ENCODE data around the gene ABCG5. TPM values are rescaled to one million over a fixed set of nuclear protein-coding genes. Genes with fewer than 3 reads are reported as not detected.

The ABCG5 gene
- total and polyA plus RNA-seq, 2 of the 4 experiments (the other 2 are of a cell fraction), result not detected

GRCh38 chr2:43877782-43878464 is 39.3 kb upstream of the ABCG5 start:
- peak; percentile 56 for DNase-seq
- Histone ChIP-seq H4K91ac (ENCODE audit: insufficient read depth, low read depth, low read length) (no peak overlapping the region), H3K23ac (ENCODE audit: low read depth, low read length) (no peak overlapping the region), H4K5ac (ENCODE audit: low read depth, low read length) (no peak overlapping the region), H3K36me3 (ENCODE audit: control insufficient read depth, insufficient read depth, low read length) (no peaks in the 10 kb centered on the region), H3K4ac (ENCODE audit: low read depth, low read length) (no peak overlapping the region), H3K9me3 (ENCODE audit: control insufficient read depth, insufficient read depth, low read length) (no peaks in the 10 kb centered on the region), H3K4me2 (ENCODE audit: low read depth, low read length) (no peak overlapping the region), H3K14ac (replicated peaks; ENCODE audit: low read depth, low read length) (no peak overlapping the region), H3K4me3 (ENCODE audit: insufficient read depth, low read depth, low read length) (no peak overlapping the region), H3K9ac (ENCODE audit: low read depth, low read length) (no peak overlapping the region), H3K27me3 (ENCODE audit: control insufficient read depth, insufficient read depth, low read length) (peaks cover 24% of the 10 kb centered on the region), H4K20me1 (ENCODE audit: insufficient read depth, low read length) (no peaks in the 10 kb centered on the region), H3K4me1 (ENCODE audit: control insufficient read depth, insufficient read depth, low read length) (peaks cover 4% of the 10 kb centered on the region), H2AK9ac (replicated peaks; ENCODE audit: low read depth, low read length, poor library complexity) (no peak overlapping the region), H2BK15ac (ENCODE audit: low read depth, low read length) (no peak overlapping the region), H3K18ac (ENCODE audit: low read depth, low read length) (no peak overlapping the region), H3K27ac (ENCODE audit: insufficient read depth, low read length) (no peak overlapping the region), H4K8ac (ENCODE audit: low read depth in 2 of 2, low read length in 2 of 2) (no peak overlapping the region), H2AK5ac (ENCODE audit: low read depth, low read length) (no peak overlapping the region), H3K79me1 (ENCODE audit: low read depth in 1 of 2, low read length in 2 of 2) (no peaks in the 10 kb centered on the region), H2BK5ac (ENCODE audit: low read depth, low read length, poor library complexity, severe bottlenecking) (no peak overlapping the region), H2AFZ (replicated peaks; ENCODE audit: low read length, poor library complexity) (peak overlapping the region; percentile 35), H3K9me1 (ENCODE audit: insufficient read depth, low read length) (peaks cover 7% of the 10 kb centered on the region), H3K56ac (ENCODE audit: extremely low read depth, insufficient read depth, low read length) (no peak overlapping the region), H2BK20ac (ENCODE audit: low read depth, low read length) (no peak overlapping the region), H2BK120ac (ENCODE audit: low read depth, low read length) (no peak overlapping the region)
- dilution Hi-C loops (cut with HindIII; ENCODE audit: low sequenced_read_pairs, unreplicated experiment) (no loop called here), in situ Hi-C loops (cut with MboI; ENCODE audit: low sequenced_read_pairs) (loop anchor here (5.0 kb wide), 1 partner anchor 266 kb away; no protein-coding TSS in a partner anchor), intact Hi-C loops (cut with micrococcal nuclease) (loop anchor here (1.0 to 5.0 kb wide), 6 partner anchors 64 to 599 kb away; no protein-coding TSS in a partner anchor)
- ChIA-PET POLR2A (ENCODE audit: unreplicated experiment) (no interaction called here), CTCF (interaction anchor here (0.6 to 1.3 kb wide), 4 partner anchors 45 to 66 kb away, joined by 3 to 4 read pairs (median 3); no protein-coding TSS in a partner anchor)
- WGBS, 2 experiments (ENCODE audit: extremely low coverage in 2 of 2, insufficient read length in 1 of 2), result 90% methylated on average over 4 of the region's 16 CpGs; no CpG with 5 or more reads in 1 of the 2 experiments
- ATAC-seq (ENCODE audit: low read depth), result peak; percentile 88
- no TSS peak for BruUV-seq (replicated peaks)
- TF ChIP-seq BHLHE40 (IDR thresholded peaks at IDR 0.05; ENCODE audit: low read depth, low read length), result peak; percentile 18; the same call in 1 of the 2 replicates
- TF ChIP-seq MXI1 (IDR thresholded peaks at IDR 0.05; ENCODE audit: borderline replicate concordance, low read depth, low read length), result no peak
- peak; percentile 93 for TF ChIP-seq CTCF (conservative IDR thresholded peaks at IDR 0.05; ENCODE audit: low read depth, low read length)
- no peak for TF ChIP-seq RCOR1 (IDR thresholded peaks at IDR 0.05; ENCODE audit: insufficient replicate concordance, low read length)
- no peak for TF ChIP-seq USF2 (IDR thresholded peaks at IDR 0.05; ENCODE audit: low read depth, low read length)
- peak; percentile 65 for TF ChIP-seq SMC3 (IDR thresholded peaks at IDR 0.05; ENCODE audit: low read depth, low read length)
- peak; percentile 85 for TF ChIP-seq RAD21 (IDR thresholded peaks at IDR 0.05; ENCODE audit: low read length)

All from IMR-90 (cell line).